Vagina (tissue), 2 donors: ENCODE measurements around the gene OXA1L. TPM values are rescaled to one million over a fixed set of nuclear protein-coding genes. Genes with fewer than 3 reads are reported as not detected.

Experiments used
- DNase-seq, 2 donors: peaks; one replicate each; pipeline ENCODE4 v3.0.0-alpha.2; 2017; ENCODE audit errors: extremely low spot score in 2 of 2
- H3K27ac ChIP-seq: fragments of 200-600 bp; sonication (generic); one replicate; pipeline ENCODE4 v1.5.1; 2019
- H3K27me3 ChIP-seq: fragments of 200-600 bp; sonication (generic); one replicate; pipeline ENCODE4 v1.5.1; 2019
- H3K36me3 ChIP-seq, 2 donors: fragments of 200-600 bp; sonication (generic); one replicate each; pipeline ENCODE4 v1.5.1; 2017 to 2019
- H3K4me1 ChIP-seq: fragments of 200-600 bp; sonication (generic); one replicate; pipeline ENCODE4 v1.5.1; 2019
- H3K4me3 ChIP-seq, 2 donors: fragments of 200-600 bp; sonication (generic); 1 replicate in 1 of 2; 2 replicates in 1 of 2; pipeline ENCODE4 v1.5.1; 2016 to 2019
- H3K9me3 ChIP-seq: fragments of 200-600 bp; sonication (generic); one replicate; pipeline ENCODE4 v1.5.1; 2019
- POLR2A ChIP-seq, 2 donors: fragments of 450-650 bp; IDR thresholded peaks; one replicate each; pipeline ENCODE4 v1.6.1; 2017; ENCODE audit warnings: antibody characterized with exemption in 2 of 2, mild to moderate bottlenecking in 2 of 2, moderate library complexity in 2 of 2
- POLR2AphosphoS5 ChIP-seq, 2 donors: sonication (generic); formaldehyde crosslinking; IDR thresholded peaks; one replicate each; pipeline ENCODE4 v1.9.0; 2017; ENCODE audit warnings: antibody characterized with exemption in 2 of 2, mild to moderate bottlenecking in 2 of 2, low read depth in 1 of 2; ENCODE audit not compliant: insufficient read depth in 1 of 2
- intact Hi-C: fragments of 100-400 bp; cut with DNase I; formaldehyde crosslinking; loops from one replicate; pipeline ENCODE4 v1.15.1; 2023
- total RNA-seq: library from RNA; depleted of rRNA; stranded (reverse); fragments of >200 nt; gene quantifications from one replicate; pipeline ENCODE4 v1.2.3, GENCODE V29; 2016
- TF ChIP-seq, protein P1 (sequence below), 3 experiments: fragments of 450-650 bp in 2 of 3; fragments of 200-600 bp in 1 of 3; sonication (generic) in 1 of 3; IDR thresholded peaks; one replicate each; pipeline ENCODE4 v1.5.1; 2017 to 2019; ENCODE audit warnings: antibody characterized with exemption in 3 of 3, mild to moderate bottlenecking in 2 of 3, moderate library complexity in 2 of 3

Gene OXA1L
- total RNA-seq, 1 donor from 2014 or later: 90.8 TPM

DNA sequence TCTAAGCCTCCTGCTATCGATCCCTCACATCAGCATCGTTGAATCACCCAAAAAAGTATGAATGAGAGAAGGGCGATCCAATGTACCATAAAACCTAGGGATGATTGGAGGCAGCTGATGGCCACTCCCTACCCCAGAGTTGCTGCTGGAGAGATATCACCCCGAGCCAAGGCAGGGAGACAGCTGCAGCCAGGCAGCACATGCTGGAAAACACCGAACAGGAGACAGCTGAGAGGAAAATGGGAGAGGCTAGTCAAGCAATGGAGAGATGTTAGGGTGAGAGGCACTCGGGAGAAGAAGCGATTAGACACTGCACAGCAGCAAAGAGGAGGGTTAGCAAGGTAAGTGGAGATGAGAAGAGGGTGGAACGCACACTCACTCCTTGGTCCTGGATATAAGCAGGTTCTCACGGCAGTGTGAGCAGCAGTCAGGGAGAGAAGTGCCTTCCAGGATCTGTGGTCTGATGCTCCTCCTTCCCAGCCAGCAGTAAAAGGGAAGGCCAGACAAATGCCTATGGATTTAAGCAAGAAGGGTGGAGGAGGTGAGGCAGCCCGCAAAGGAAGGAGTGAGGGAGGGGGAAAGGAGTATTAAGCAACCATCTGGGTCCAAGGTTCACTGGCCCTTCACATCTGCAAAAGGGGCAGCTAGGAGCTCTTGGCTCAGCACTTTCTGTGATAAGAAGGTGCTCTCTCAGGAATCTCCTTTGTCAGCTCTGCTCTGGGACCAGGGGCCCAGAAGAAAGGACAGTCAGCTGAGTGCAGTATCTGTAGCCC lies 48.6 kb downstream of the OXA1L start, which contains the start of gene SLC7A7:
Gene SLC7A7, minus strand, starts transcription at position 495 of the 773 bp plus-strand sequence. CDS start 2,037 bp downstream, outside the sequence.
- Histone ChIP-seq H3K4me3 (no peak within 1 kb of the TSS), H3K27ac (peak within 1 kb of the TSS; percentile 50)

GRCh38 chr14:22819151-22819988 lies 52.9 kb downstream of the OXA1L start:
- Histone ChIP-seq H3K4me1 (peaks cover 14% of the 10 kb centered on the region), H3K36me3 (no peaks in the 10 kb centered on the region), H3K9me3 (no peaks in the 10 kb centered on the region), H3K4me3 (peak overlapping the region; percentile 21 to 40), H3K27me3 (no peaks in the 10 kb centered on the region), H3K27ac (peak overlapping the region; percentile 85)
- TF ChIP-seq, protein P1, sequence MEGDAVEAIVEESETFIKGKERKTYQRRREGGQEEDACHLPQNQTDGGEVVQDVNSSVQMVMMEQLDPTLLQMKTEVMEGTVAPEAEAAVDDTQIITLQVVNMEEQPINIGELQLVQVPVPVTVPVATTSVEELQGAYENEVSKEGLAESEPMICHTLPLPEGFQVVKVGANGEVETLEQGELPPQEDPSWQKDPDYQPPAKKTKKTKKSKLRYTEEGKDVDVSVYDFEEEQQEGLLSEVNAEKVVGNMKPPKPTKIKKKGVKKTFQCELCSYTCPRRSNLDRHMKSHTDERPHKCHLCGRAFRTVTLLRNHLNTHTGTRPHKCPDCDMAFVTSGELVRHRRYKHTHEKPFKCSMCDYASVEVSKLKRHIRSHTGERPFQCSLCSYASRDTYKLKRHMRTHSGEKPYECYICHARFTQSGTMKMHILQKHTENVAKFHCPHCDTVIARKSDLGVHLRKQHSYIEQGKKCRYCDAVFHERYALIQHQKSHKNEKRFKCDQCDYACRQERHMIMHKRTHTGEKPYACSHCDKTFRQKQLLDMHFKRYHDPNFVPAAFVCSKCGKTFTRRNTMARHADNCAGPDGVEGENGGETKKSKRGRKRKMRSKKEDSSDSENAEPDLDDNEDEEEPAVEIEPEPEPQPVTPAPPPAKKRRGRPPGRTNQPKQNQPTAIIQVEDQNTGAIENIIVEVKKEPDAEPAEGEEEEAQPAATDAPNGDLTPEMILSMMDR (IDR thresholded peaks at IDR 0.05): no peak
- peak in 1 of 2 donors; percentile 8 for TF ChIP-seq POLR2A (IDR thresholded peaks at IDR 0.05)
- TF ChIP-seq POLR2AphosphoS5 (IDR thresholded peaks at IDR 0.05; ENCODE audit: insufficient read depth in 1 of 2, low read depth in 1 of 2): peak in 1 of 2 donors; percentile 66
- intact Hi-C loops: no loop called here
- DNase-seq: no peak

More for the DNA sequence above, 48.6 kb downstream of the OXA1L start, which contains the start of gene SLC7A7:
- Histone ChIP-seq H3K4me1 (peaks cover 9% of the 10 kb centered on the region), H3K36me3 (no peaks in the 10 kb centered on the region), H3K9me3 (no peaks in the 10 kb centered on the region), H3K27me3 (no peaks in the 10 kb centered on the region)
- DNase-seq: no peak
- TF ChIP-seq POLR2AphosphoS5 (IDR thresholded peaks at IDR 0.05; ENCODE audit: insufficient read depth in 1 of 2, low read depth in 1 of 2): no peak
- intact Hi-C loops: no loop called here

DNA sequence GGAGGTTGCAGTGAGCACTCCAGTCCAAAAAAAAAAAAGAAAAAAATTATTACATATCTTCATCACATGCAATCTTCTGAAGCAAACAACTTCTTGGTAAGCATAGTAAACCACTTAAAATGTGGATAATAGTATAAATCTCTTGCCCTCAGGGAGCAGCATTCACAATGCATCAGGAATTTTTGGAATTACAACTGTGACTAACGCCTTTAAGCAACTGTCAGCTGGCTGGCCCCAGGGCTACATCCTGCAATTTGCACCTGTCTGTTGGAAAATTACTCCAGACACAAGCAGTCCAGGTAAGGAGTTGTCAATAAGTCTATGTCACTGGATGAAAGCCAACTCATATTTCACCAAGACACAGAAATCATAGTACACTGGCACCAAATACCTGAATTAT lies 54.2 kb downstream of the OXA1L start:
- no peak for DNase-seq
- intact Hi-C loops: no loop called here
- Histone ChIP-seq H3K27me3 (no peaks in the 10 kb centered on the region), H3K4me3 (no peak overlapping the region), H3K36me3 (no peaks in the 10 kb centered on the region), H3K4me1 (peaks cover 14% of the 10 kb centered on the region), H3K27ac (no peak overlapping the region), H3K9me3 (no peaks in the 10 kb centered on the region)
- TF ChIP-seq, protein P1 (IDR thresholded peaks at IDR 0.05): no peak
- no peak for TF ChIP-seq POLR2A (IDR thresholded peaks at IDR 0.05)
- no peak for TF ChIP-seq POLR2AphosphoS5 (IDR thresholded peaks at IDR 0.05; ENCODE audit: insufficient read depth in 1 of 2, low read depth in 1 of 2)

DNA sequence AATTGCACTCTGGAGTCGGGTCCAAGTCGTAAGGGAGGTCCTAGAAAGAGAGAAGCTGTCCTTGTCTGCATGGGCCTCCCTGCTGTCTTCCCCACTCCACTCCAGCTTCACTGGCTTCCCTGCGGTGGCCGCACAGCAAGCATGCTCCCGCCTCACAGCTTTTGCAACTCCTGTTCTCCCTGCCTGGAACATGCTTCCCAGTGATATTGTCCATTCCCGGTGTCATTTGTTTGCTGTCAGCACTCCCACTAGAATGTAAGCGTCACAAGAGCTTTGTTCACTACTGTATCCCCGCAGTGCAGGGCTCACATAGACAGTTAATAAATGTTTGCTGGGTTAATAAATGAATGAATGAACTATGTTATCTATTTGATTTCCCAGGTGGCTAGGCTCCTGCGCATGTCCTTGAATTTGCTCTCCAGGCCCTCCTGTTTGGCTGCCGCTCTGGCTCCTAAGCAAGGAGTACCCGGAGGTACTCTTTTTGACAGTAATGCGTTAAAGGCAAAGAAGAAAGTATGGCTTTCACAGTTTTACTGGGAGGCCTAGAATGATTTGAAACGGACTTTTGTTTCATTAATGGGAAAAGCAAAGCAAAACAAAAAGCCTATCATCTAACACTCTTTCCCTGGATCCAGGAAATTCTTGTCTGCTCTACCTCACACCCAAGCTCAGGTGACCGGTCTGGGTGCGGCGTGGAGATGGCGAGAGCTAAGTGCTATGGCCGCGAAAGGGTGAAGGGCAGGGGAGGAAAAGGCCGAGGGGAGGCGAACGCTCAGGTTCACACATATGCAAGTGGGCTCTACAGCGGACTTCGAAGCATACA lies 54.9 kb downstream of the OXA1L start:
- H3K27me3 ChIP-seq: no peaks in the 10 kb centered on the region
- H3K9me3 ChIP-seq: no peaks in the 10 kb centered on the region
- H3K4me3 ChIP-seq: no peak overlapping the region
- H3K4me1 ChIP-seq: peaks cover 14% of the 10 kb centered on the region
- TF ChIP-seq, protein P1 (IDR thresholded peaks at IDR 0.05): no peak
- TF ChIP-seq POLR2AphosphoS5 (IDR thresholded peaks at IDR 0.05; ENCODE audit: insufficient read depth in 1 of 2, low read depth in 1 of 2) (no peak), POLR2A (IDR thresholded peaks at IDR 0.05) (no peak)
- intact Hi-C loops: no loop called here
- no peaks in the 10 kb centered on the region for H3K36me3 ChIP-seq
- H3K27ac ChIP-seq: peak overlapping the region; percentile 83
- no peak for DNase-seq
